Vagina (tissue), 2 donors: Measurements from ENCODE around the gene ACSS3. TPM values are rescaled to one million over a fixed set of nuclear protein-coding genes. Genes with fewer than 3 reads are reported as not detected.

Experiments
- DNase-seq, 2 donors: peaks; one replicate each; pipeline ENCODE4 v3.0.0-alpha.2; 2017; ENCODE audit errors: extremely low spot score in 2 of 2
- H3K27ac ChIP-seq: fragments of 200-600 bp; sonication (generic); one replicate; pipeline ENCODE4 v1.5.1; 2019
- H3K27me3 ChIP-seq: fragments of 200-600 bp; sonication (generic); one replicate; pipeline ENCODE4 v1.5.1; 2019
- H3K36me3 ChIP-seq, 2 donors: fragments of 200-600 bp; sonication (generic); one replicate each; pipeline ENCODE4 v1.5.1; 2017 to 2019
- H3K4me1 ChIP-seq: fragments of 200-600 bp; sonication (generic); one replicate; pipeline ENCODE4 v1.5.1; 2019
- H3K4me3 ChIP-seq, 2 donors: fragments of 200-600 bp; sonication (generic); 1 replicate in 1 of 2; 2 replicates in 1 of 2; pipeline ENCODE4 v1.5.1; 2016 to 2019
- H3K9me3 ChIP-seq: fragments of 200-600 bp; sonication (generic); one replicate; pipeline ENCODE4 v1.5.1; 2019
- POLR2A ChIP-seq, 2 donors: fragments of 450-650 bp; IDR thresholded peaks; one replicate each; pipeline ENCODE4 v1.6.1; 2017; ENCODE audit warnings: antibody characterized with exemption in 2 of 2, mild to moderate bottlenecking in 2 of 2, moderate library complexity in 2 of 2
- POLR2AphosphoS5 ChIP-seq, 2 donors: sonication (generic); formaldehyde crosslinking; IDR thresholded peaks; one replicate each; pipeline ENCODE4 v1.9.0; 2017; ENCODE audit warnings: antibody characterized with exemption in 2 of 2, mild to moderate bottlenecking in 2 of 2, low read depth in 1 of 2; ENCODE audit not compliant: insufficient read depth in 1 of 2
- intact Hi-C: fragments of 100-400 bp; cut with DNase I; formaldehyde crosslinking; loops from one replicate; pipeline ENCODE4 v1.15.1; 2023
- total RNA-seq: library from RNA; depleted of rRNA; stranded (reverse); fragments of >200 nt; gene quantifications from one replicate; pipeline ENCODE4 v1.2.3, GENCODE V29; 2016
- TF ChIP-seq, protein P1 (sequence below), 3 experiments: fragments of 450-650 bp in 2 of 3; fragments of 200-600 bp in 1 of 3; sonication (generic) in 1 of 3; IDR thresholded peaks; one replicate each; pipeline ENCODE4 v1.5.1; 2017 to 2019; ENCODE audit warnings: antibody characterized with exemption in 3 of 3, mild to moderate bottlenecking in 2 of 3, moderate library complexity in 2 of 3

The ACSS3 gene
- total RNA-seq, 1 donor from 2014 or later = 29.5 TPM

DNA sequence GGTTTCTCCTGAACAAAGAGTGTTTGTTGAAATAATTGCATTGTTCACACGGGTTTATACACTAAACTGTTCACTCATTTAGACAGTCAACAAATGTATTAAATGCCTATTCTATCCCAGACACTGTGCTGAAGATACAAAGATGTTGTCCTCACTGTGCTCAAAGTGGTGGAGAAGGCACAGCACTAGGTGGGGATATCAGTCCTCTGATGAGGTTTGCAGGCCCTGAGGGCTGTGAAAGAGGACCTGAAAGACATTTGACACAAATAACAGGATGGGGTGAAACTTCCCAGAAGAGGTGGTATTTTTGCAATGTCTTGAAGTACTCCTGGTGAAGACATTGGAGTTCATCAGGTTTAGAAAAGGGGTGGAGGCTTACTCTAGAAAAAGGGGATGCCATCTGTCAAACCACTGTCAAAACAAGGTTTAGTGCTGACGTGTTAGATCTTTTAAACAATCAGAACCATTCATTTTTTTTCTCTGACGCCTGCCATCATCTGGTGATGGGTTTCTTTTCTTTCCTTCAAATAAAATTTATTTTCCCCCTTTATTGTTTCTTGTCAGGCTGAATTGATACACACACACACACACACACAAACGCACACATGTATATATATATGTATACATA is 69.5 kb downstream of the ACSS3 start:
- no peak overlapping the region for H3K27ac ChIP-seq
- intact Hi-C loops = no loop called here
- no peaks in the 10 kb centered on the region for H3K9me3 ChIP-seq
- H3K36me3 ChIP-seq = peaks cover 0 to 5% of the 10 kb centered on the region in 2 donors
- TF ChIP-seq POLR2AphosphoS5 (IDR thresholded peaks at IDR 0.05; ENCODE audit: insufficient read depth in 1 of 2, low read depth in 1 of 2) = no peak
- TF ChIP-seq, protein P1, sequence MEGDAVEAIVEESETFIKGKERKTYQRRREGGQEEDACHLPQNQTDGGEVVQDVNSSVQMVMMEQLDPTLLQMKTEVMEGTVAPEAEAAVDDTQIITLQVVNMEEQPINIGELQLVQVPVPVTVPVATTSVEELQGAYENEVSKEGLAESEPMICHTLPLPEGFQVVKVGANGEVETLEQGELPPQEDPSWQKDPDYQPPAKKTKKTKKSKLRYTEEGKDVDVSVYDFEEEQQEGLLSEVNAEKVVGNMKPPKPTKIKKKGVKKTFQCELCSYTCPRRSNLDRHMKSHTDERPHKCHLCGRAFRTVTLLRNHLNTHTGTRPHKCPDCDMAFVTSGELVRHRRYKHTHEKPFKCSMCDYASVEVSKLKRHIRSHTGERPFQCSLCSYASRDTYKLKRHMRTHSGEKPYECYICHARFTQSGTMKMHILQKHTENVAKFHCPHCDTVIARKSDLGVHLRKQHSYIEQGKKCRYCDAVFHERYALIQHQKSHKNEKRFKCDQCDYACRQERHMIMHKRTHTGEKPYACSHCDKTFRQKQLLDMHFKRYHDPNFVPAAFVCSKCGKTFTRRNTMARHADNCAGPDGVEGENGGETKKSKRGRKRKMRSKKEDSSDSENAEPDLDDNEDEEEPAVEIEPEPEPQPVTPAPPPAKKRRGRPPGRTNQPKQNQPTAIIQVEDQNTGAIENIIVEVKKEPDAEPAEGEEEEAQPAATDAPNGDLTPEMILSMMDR (IDR thresholded peaks at IDR 0.05) = no peak
- no peak for TF ChIP-seq POLR2A (IDR thresholded peaks at IDR 0.05)
- no peaks in the 10 kb centered on the region for H3K27me3 ChIP-seq
- no peak for DNase-seq
- H3K4me1 ChIP-seq = no peaks in the 10 kb centered on the region
- H3K4me3 ChIP-seq = no peak overlapping the region

DNA sequence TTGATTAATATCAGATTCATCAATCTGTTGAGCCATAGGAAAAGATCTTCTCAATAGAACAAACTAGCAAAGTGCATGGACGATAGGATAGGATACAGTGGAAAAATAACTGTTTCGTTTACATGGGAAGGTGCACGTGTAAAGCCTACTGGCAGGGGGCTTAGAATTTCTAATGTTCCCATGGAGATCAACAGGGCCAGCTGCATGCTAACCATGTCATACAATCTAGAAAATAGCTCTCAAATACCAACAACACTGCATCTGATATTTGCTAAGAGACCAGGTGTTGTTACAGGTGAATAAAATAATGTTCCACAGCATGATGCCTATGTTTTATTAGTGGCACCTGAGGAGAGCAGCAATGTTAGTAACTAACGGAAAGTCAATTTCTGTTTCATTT is 72.5 kb downstream of the ACSS3 start:
- H3K9me3 ChIP-seq = no peaks in the 10 kb centered on the region
- no peak overlapping the region for H3K27ac ChIP-seq
- no peak overlapping the region for H3K4me3 ChIP-seq
- H3K36me3 ChIP-seq = peaks cover 0 to 5% of the 10 kb centered on the region in 2 donors
- DNase-seq = no peak
- no peaks in the 10 kb centered on the region for H3K4me1 ChIP-seq
- intact Hi-C loops = no loop called here
- TF ChIP-seq POLR2AphosphoS5 (IDR thresholded peaks at IDR 0.05; ENCODE audit: insufficient read depth in 1 of 2, low read depth in 1 of 2) (no peak), POLR2A (IDR thresholded peaks at IDR 0.05) (no peak)
- TF ChIP-seq, protein P1 (IDR thresholded peaks at IDR 0.05) = no peak
- H3K27me3 ChIP-seq = no peaks in the 10 kb centered on the region

DNA sequence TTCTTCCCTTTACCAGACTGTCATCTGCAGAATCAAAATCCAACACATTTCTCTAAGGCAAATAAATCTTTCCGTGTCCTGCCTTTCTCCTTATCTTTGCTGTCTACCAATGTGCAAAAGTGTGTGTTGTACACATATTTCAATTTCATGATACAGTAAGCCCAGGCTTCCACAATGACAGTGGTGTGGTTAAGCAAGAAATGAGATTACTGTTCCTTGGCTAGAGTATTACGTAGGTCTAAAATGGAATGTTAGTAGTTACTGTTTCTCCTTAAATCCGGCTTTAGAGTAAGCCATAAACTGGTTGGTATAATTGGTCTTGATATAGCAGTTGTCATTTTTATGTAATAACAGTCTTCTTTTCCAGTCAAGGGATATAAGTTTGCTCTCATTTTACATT is 82.0 kb downstream of the ACSS3 start:
- no peak for DNase-seq
- no peaks in the 10 kb centered on the region for H3K36me3 ChIP-seq
- no peaks in the 10 kb centered on the region for H3K27me3 ChIP-seq
- no peak overlapping the region for H3K27ac ChIP-seq
- no peak for TF ChIP-seq POLR2AphosphoS5 (IDR thresholded peaks at IDR 0.05; ENCODE audit: insufficient read depth in 1 of 2, low read depth in 1 of 2)
- TF ChIP-seq POLR2A (IDR thresholded peaks at IDR 0.05) = no peak
- TF ChIP-seq, protein P1 (IDR thresholded peaks at IDR 0.05) = no peak
- no peak overlapping the region for H3K4me3 ChIP-seq
- H3K4me1 ChIP-seq = no peaks in the 10 kb centered on the region
- intact Hi-C loops = no loop called here
- H3K9me3 ChIP-seq = no peaks in the 10 kb centered on the region

DNA sequence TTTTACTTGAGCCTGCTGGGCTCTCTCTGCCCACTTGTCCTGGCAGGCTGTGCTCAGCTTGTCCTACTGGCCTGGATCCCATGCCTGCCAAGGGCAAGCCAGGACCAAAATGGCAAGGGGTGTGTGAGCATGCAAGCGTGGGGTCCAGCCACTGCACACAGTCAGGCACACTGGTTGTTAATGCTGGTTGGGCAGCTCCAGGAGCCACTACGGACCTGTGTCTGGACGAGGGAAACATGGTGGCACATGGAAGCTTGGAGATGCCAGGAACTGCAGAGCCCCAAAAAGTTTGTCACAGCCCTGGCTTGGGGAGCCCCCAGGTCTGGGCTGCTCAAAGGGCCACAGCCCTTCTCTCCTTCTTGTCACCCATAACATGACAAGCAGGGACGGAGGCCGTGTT is 83.8 kb downstream of the ACSS3 start:
- Histone ChIP-seq H3K4me1 (no peaks in the 10 kb centered on the region), H3K27me3 (no peaks in the 10 kb centered on the region), H3K36me3 (no peaks in the 10 kb centered on the region), H3K9me3 (no peaks in the 10 kb centered on the region), H3K4me3 (no peak overlapping the region), H3K27ac (no peak overlapping the region)
- TF ChIP-seq, protein P1 (IDR thresholded peaks at IDR 0.05) = no peak
- TF ChIP-seq POLR2A (IDR thresholded peaks at IDR 0.05) (no peak), POLR2AphosphoS5 (IDR thresholded peaks at IDR 0.05; ENCODE audit: insufficient read depth in 1 of 2, low read depth in 1 of 2) (no peak)
- intact Hi-C loops = no loop called here
- no peak for DNase-seq

DNA sequence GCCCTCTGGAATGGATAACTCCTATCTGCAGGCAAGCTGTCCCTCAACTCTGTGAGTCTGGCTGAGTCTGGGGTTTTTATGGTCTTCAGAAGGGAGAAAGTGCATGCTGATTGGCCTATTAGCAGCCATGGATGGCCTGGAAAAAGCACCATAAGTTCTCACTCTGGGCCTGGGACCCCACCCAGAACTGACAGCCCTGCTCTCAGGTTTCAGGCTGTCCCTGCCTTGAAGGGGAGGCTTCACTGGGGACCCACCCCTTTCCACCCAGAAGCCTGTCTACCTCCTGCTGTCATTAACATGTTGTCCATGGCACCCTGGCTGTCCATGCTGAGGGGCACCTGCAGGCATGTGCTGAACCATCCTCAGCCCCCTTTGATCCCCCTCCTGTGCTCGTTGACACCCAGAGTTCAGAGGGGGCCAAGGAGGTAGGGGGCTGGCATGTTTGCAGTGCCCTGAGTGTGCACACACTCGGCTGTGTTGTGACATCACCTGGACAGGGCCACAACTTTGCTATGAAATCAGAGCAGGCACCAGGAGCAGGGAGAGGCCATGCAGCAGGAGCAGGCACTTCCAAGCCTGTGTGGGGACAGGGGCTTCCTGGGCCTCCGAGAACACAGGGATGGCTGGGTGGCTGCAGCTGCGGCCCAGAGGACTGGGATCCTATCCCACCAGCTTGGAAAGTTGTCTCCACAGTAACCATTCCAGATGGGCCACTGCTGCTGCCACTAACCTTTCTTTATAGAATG is 84.7 kb downstream of the ACSS3 start:
- H3K4me3 ChIP-seq = no peak overlapping the region

More for the DNA sequence above, 84.7 kb downstream of the ACSS3 start:
- H3K36me3 ChIP-seq = no peaks in the 10 kb centered on the region
- H3K4me1 ChIP-seq = no peaks in the 10 kb centered on the region
- H3K27me3 ChIP-seq = no peaks in the 10 kb centered on the region
- no peak overlapping the region for H3K27ac ChIP-seq
- H3K9me3 ChIP-seq = no peaks in the 10 kb centered on the region
- intact Hi-C loops = no loop called here
- no peak for DNase-seq
- TF ChIP-seq, protein P1 (IDR thresholded peaks at IDR 0.05) = no peak
- TF ChIP-seq POLR2AphosphoS5 (IDR thresholded peaks at IDR 0.05; ENCODE audit: insufficient read depth in 1 of 2, low read depth in 1 of 2) = no peak
- TF ChIP-seq POLR2A (IDR thresholded peaks at IDR 0.05) = no peak
